Vagina (tissue), 2 donors: ENCODE data around the gene CAMK4.

ENCODE experiments used
- CTCF ChIP-seq, 3 experiments: fragments of 450-650 bp in 2 of 3; fragments of 200-600 bp in 1 of 3; sonication (generic) in 1 of 3; IDR thresholded peaks; one replicate each; pipeline ENCODE4 v1.5.1; 2017 to 2019; ENCODE audit warnings: antibody characterized with exemption in 3 of 3, mild to moderate bottlenecking in 2 of 3, moderate library complexity in 2 of 3
- POLR2A ChIP-seq, 2 donors: fragments of 450-650 bp; IDR thresholded peaks; one replicate each; pipeline ENCODE4 v1.6.1; 2017; ENCODE audit warnings: antibody characterized with exemption in 2 of 2, mild to moderate bottlenecking in 2 of 2, moderate library complexity in 2 of 2
- POLR2AphosphoS5 ChIP-seq, 2 donors: sonication (generic); formaldehyde crosslinking; IDR thresholded peaks; one replicate each; pipeline ENCODE4 v1.9.0; 2017; ENCODE audit warnings: antibody characterized with exemption in 2 of 2, mild to moderate bottlenecking in 2 of 2, low read depth in 1 of 2; ENCODE audit not compliant: insufficient read depth in 1 of 2

GRCh38 chr5:111513131-111513520, 288.9 kb downstream of the CAMK4 start:
- TF ChIP-seq POLR2AphosphoS5 (IDR thresholded peaks at IDR 0.05; ENCODE audit: insufficient read depth in 1 of 2, low read depth in 1 of 2): no peak
- no peak for TF ChIP-seq CTCF (IDR thresholded peaks at IDR 0.05)
- TF ChIP-seq POLR2A (IDR thresholded peaks at IDR 0.05): no peak
